NOMO-1 treated with dmso at 0.1 percent for 144 hours (cell line): Measurements from ENCODE around the gene BCL2L11.
A peak's percentile ranks its signal among the peaks of the same experiment; 100 is the strongest.
"Not testable (repeated sequence)": the region's sequence is repeated elsewhere in the genome, so short reads cannot be mapped to it uniquely, and the experiment has no call there.

Source experiments
- DNase-seq: peaks from one replicate; lab custom pipeline; 2025; ENCODE audit not compliant: unreplicated experiment; lab: John Stamatoyannopoulos, UW

BCL2L11 gene

GRCh38 chr2:111120253-111121027, at the start of gene BCL2L11:
BCL2L11 (plus strand) TSS chr2:111120914; CDS start chr2:111123746, 2,832 bp downstream.
- DNase-seq = peak; percentile 87

GRCh38 chr2:111071600-111072171, 49.0 kb upstream of the BCL2L11 start:
- no peak for DNase-seq

DNA sequence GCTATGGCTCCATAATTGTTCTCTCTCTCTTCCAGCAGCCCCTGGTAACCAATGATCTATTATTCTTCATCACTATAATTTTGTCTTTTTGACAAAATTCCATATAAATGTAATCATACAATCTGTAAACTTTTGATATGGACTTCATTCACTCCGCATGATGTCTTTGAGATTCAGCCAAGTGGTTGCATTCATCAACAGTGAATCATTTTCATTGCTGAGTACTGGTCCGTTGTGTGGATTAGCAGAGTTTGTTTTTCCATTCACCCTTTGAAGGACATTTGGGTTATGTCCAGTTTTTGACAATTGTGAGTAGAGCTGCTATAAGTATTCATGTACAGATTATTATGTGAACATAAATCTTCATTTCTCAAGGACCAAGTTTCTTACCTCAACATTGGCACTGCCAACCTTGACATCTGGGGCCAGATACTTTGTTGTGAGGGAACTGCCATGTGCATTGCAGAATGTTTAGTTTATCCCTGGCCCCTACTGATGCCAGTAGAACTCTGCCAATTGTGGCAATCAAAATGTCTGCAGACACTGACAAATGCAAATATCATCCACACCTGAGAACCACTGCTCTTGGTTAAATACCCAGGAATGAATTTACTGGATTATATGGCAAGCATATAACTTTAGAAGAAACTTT, 48.4 kb upstream of the BCL2L11 start:
- DNase-seq = no peak

DNA sequence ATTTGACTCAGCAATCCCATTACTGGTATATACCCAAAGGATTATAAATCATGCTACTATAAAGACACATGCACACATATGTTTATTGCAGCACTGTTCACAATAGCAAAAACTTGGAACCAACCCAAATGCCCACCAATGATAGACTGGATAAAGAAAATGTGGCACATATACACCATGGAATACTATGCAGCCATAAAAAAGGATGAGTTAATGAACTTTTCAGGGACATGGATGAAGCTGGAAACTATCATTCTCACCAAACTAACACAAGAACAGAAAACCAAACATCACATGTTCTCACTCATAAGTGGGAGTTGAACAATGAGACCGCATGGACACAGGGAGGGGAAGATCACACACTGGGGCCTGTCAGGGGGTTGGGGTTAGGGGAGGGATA, 38.1 kb upstream of the BCL2L11 start:
- DNase-seq = not testable (repeated sequence)

DNA sequence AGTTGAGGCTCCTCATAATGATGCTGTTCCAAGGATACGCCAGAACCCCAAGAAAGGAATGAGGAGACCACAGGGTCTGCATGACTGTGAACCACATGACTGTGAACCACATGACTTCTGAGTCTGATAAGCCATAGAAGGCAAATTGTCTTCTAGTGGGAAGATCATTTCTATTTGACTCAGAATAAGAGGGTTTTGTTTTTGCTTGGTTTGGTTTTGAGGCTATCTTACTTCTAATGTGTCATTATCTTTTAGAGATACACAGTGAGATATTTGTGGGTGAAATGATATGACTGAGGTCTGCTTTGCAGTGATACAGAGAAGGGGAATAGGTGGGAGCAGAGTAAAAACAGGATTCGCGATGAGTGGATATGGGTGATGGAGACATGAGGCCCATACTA, 28.9 kb upstream of the BCL2L11 start:
- DNase-seq = no peak

DNA sequence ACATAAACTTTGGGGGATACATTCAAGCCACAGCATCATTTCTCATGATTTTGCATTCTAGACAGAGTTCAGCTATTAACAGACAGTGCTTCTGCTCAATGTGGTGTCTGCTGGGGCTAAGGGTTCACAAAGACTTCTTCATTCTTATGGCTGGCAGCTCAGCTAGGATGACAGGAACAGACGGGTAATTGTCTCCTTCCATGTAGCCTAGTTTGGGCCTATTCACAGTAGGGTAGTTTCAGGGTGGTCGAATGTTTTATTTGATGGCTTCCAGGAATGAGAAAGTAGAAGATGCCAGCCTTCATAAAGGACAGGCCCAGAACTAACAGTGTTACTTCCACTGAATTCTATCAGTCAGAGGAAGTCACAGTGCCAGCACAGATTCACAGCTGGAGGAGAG, 26.0 kb upstream of the BCL2L11 start:
- no peak for DNase-seq

DNA sequence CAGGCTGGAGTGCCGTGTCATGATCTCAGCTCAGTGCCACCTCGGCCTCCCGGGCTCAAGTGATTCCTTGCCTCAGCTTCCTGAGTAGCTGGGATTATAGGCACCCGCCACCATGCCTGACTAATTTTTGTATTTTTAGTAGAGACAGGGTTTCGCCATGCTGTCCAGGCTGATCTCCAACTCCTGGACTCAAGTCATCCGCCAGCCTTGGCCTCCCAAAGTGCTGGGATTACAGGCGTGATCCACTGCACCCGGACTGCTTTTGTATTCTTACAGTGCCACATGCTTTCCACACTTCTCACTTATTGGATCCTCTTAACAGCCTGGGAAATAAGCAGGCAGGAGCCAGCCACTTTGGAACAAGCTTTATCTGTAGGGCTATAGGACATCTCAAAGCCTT, 25.3 kb upstream of the BCL2L11 start:
- no peak for DNase-seq

- no peak for DNase-seq
These were observed 21.3 kb upstream of the BCL2L11 start for GRCh38 chr2:111099402-111099801.

GRCh38 chr2:111100087-111100764, 20.5 kb upstream of the BCL2L11 start:
- no peak for DNase-seq

DNA sequence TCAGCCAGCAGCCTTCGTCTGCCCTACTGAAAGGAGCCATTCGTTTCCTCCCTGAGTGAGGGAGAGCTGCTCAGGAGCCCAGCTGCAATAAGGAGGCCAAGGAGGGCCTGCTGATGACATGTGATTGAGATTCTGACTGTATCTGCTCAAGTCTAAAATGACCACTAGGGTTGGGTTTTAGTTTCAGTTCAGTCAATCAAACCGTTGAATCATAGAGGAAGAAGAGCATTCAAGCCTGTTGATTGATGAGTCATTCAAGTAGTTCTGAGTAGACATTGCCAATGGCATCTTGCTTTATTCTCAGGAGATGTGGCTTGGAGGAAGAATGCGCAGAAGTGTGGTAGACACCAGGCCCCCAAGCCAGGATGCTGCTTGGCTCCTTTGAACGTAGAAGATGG, 19.9 kb upstream of the BCL2L11 start:
- DNase-seq = peak; percentile 64

DNA sequence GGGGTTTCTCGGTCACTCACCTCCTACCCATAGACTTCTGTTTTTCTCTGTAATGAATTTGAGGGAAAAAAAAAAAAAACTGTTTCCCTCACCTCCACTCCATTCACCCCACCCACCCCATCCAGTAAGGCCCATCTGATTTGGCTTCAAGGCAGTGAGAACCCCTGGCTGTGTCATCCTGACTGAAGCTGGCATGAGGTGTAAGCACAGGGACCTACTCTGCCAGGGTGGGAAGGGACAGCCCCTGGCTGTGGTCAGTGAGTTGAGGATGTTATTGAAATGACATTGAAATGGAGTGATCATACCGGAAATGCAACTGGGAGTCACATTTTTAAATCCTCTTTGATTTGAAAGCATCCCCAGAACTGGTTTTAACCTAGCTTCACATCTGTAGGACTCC, 19.1 kb upstream of the BCL2L11 start:
- DNase-seq = no peak

DNA sequence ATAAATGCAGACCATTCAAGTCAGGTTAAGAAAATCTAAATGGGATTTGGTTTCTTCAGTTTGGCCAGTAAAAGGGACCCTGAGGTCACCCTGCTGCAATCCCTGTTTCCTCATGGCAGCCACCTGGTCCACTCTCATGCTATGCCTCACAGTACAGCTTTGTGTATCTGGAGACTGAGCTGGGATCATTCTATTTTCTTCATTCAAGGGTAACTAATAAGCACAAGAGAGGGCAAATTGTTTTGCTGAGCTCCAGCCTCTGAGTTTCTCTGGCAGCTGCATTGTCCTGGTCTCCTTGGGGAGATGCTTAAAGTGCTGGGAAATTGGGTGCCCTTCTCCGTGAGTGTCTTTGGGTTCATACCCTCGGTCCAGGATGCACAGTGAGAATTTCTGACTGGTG, 18.5 kb upstream of the BCL2L11 start:
- no peak for DNase-seq

- DNase-seq = no peak
These were observed 14.8 kb upstream of the BCL2L11 start for GRCh38 chr2:111105926-111106325.

- DNase-seq = no peak
These were observed 14.0 kb upstream of the BCL2L11 start for GRCh38 chr2:111106706-111107105.

- DNase-seq = no peak
These were observed 11.9 kb upstream of the BCL2L11 start for GRCh38 chr2:111108745-111109271.

- DNase-seq = no peak
These were observed 9.5 kb upstream of the BCL2L11 start for GRCh38 chr2:111111101-111111755.

DNA sequence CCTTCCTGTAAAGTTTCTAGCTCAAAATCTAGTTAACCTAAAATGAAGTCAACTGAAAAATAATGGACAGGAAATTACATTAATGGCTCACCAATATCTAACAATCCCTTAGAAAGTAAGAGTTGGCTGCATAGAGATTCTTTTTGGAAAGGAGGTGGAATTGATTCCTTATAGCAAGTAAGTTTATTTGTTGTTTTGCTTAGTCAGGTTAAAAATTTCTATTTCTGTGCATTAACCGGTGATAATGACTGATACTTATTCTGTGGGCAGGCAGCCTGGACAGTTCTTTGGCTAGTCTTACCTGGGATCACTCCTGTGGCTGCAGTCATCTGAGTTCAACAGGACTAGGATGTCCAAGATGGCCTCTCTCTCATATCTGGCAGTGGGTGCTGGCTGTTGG, 6.9 kb upstream of the BCL2L11 start:
- DNase-seq = no peak

- peak; percentile 7 for DNase-seq
These were observed 4.5 kb upstream of the BCL2L11 start for GRCh38 chr2:111116011-111116746.

GRCh38 chr2:111116843-111117597, 3.7 kb upstream of the BCL2L11 start:
- DNase-seq = peak; percentile 71
